H9 (cell line): ENCODE measurements around the gene ZNF296. TPM values are rescaled to one million over a fixed set of nuclear protein-coding genes. Genes with fewer than 3 reads are reported as not detected.

Source experiments
- DNase-seq: peaks from one replicate; pipeline ENCODE4 v3.0.0-alpha.2; 2017
- H2AFZ ChIP-seq: one replicate; pipeline ENCODE4 v1.6.1; 2013; ENCODE audit warnings: mild to moderate bottlenecking, low read length, control low read depth, moderate library complexity
- H2AK5ac ChIP-seq: 2 replicates; pipeline ENCODE4 v1.6.1; 2013; ENCODE audit warnings: low read length, control low read depth, mixed read lengths; ENCODE audit not compliant: insufficient read length
- H2BK120ac ChIP-seq: one replicate; pipeline ENCODE4 v1.6.1; 2013; ENCODE audit warnings: low read depth, mild to moderate bottlenecking, low read length, control low read depth, inconsistent platforms; ENCODE audit not compliant: poor library complexity, severe bottlenecking
- H2BK12ac ChIP-seq: 2 replicates; pipeline ENCODE4 v1.6.1; 2013; ENCODE audit warnings: low read length, control low read depth, mixed read lengths, low read depth; ENCODE audit not compliant: insufficient read length
- H2BK15ac ChIP-seq: 2 replicates; pipeline ENCODE4 v1.6.1; 2013; ENCODE audit warnings: low read depth, low read length, control low read depth
- H2BK20ac ChIP-seq: one replicate; pipeline ENCODE4 v1.6.1; 2013; ENCODE audit warnings: low read depth, mild to moderate bottlenecking, low read length, control low read depth, inconsistent platforms; ENCODE audit not compliant: poor library complexity, severe bottlenecking
- H2BK5ac ChIP-seq: 2 replicates; pipeline ENCODE4 v1.6.1; 2013; ENCODE audit warnings: low read length, control low read depth, mixed read lengths; ENCODE audit not compliant: insufficient read length
- H3K14ac ChIP-seq: 2 replicates; pipeline ENCODE4 v1.6.1; 2013; ENCODE audit warnings: low read length, control low read depth; ENCODE audit not compliant: insufficient read depth
- H3K18ac ChIP-seq: 2 replicates; pipeline ENCODE4 v1.6.1; 2013; ENCODE audit warnings: low read depth, mild to moderate bottlenecking, mixed read lengths, low read length, control low read depth; ENCODE audit not compliant: insufficient read length
- H3K23ac ChIP-seq: 2 replicates; pipeline ENCODE4 v1.6.1; 2013; ENCODE audit warnings: low read length, control low read depth, mixed read lengths, low read depth; ENCODE audit not compliant: insufficient read length
- H3K23me2 ChIP-seq: 2 replicates; pipeline ENCODE4 v1.6.1; 2013; ENCODE audit warnings: low read depth, mild to moderate bottlenecking, mixed read lengths, low read length, control low read depth; ENCODE audit not compliant: insufficient read length, poor library complexity, severe bottlenecking
- H3K27ac ChIP-seq: 2 replicates; pipeline ENCODE4 v1.5.1; 2013; ENCODE audit warnings: low read length, control low read depth, mixed read lengths, low read depth; ENCODE audit not compliant: insufficient read length
- H3K27me3 ChIP-seq: 2 replicates; pipeline ENCODE4 v1.6.1; 2013; ENCODE audit warnings: low read length, control low read depth, inconsistent platforms; ENCODE audit not compliant: insufficient read depth
- H3K4ac ChIP-seq: 2 replicates; pipeline ENCODE4 v1.6.1; 2013; ENCODE audit warnings: low read depth, mild to moderate bottlenecking, control low read depth, inconsistent platforms, low read length, moderate library complexity
- H3K4me1 ChIP-seq: 2 replicates; pipeline ENCODE4 v1.6.1; 2013; ENCODE audit warnings: low read length, control low read depth, inconsistent platforms; ENCODE audit not compliant: insufficient read depth
- H3K4me2 ChIP-seq: 2 replicates; pipeline ENCODE4 v1.6.1; 2013; ENCODE audit warnings: low read length, control low read depth, mixed read lengths; ENCODE audit not compliant: insufficient read length, insufficient read depth
- H3K56ac ChIP-seq: 2 replicates; pipeline ENCODE4 v1.6.1; 2013; ENCODE audit warnings: low read depth, mild to moderate bottlenecking, mixed read lengths, low read length, control low read depth; ENCODE audit not compliant: insufficient read length
- H3K79me1 ChIP-seq: 2 replicates; pipeline ENCODE4 v1.6.1; 2013; ENCODE audit warnings: low read depth, mild to moderate bottlenecking, moderate library complexity, low read length, control low read depth, inconsistent platforms; ENCODE audit not compliant: insufficient read depth, poor library complexity, severe bottlenecking
- H3K79me2 ChIP-seq: 2 replicates; pipeline ENCODE4 v1.6.1; 2013; ENCODE audit warnings: low read length, control low read depth, inconsistent platforms; ENCODE audit not compliant: insufficient read depth
- H3K9ac ChIP-seq: 2 replicates; pipeline ENCODE4 v1.6.1; 2013; ENCODE audit warnings: low read length, control low read depth, mixed read lengths; ENCODE audit not compliant: insufficient read length; ENCODE audit errors: extremely low read depth
- H3K9me3 ChIP-seq: one replicate; pipeline ENCODE4 v1.6.1; 2013; ENCODE audit warnings: low read depth, low read length, inconsistent platforms; ENCODE audit not compliant: control insufficient read depth
- H3T11ph ChIP-seq: one replicate; pipeline ENCODE4 v1.6.1; 2013; ENCODE audit warnings: mild to moderate bottlenecking, low read length, control low read depth, inconsistent platforms
- H4K20me1 ChIP-seq: one replicate; pipeline ENCODE4 v1.6.1; 2013; ENCODE audit not compliant: control insufficient read depth, insufficient read length, insufficient read depth
- H4K5ac ChIP-seq: 2 replicates; pipeline ENCODE4 v1.6.1; 2013; ENCODE audit warnings: low read depth, mild to moderate bottlenecking, mixed read lengths, low read length, control low read depth; ENCODE audit not compliant: insufficient read length
- H4K8ac ChIP-seq: replicated peaks from 2 replicates; pipeline ENCODE4 v1.6.1; 2013; ENCODE audit warnings: low read length, control low read depth, mixed read lengths, low read depth; ENCODE audit not compliant: insufficient read length
- H4K91ac ChIP-seq: 2 replicates; pipeline ENCODE4 v1.6.1; 2013; ENCODE audit warnings: low read depth, mild to moderate bottlenecking, moderate library complexity, mixed read lengths, low read length, control low read depth; ENCODE audit not compliant: insufficient read length
- H3K27ac Mint-ChIP-seq, 3 experiments: 2 replicates in 2 of 3; 3 replicates in 1 of 3; pipeline ENCODE4 v1.8.0; 2020 to 2021; ENCODE audit warnings: mixed read lengths in 3 of 3, mild to moderate bottlenecking in 1 of 3, moderate library complexity in 1 of 3
- H3K27me3 Mint-ChIP-seq: 2 replicates; pipeline ENCODE4 v1.8.0; 2021; ENCODE audit warnings: low read depth, mild to moderate bottlenecking, moderate library complexity, mixed read lengths
- H3K36me3 Mint-ChIP-seq, 3 experiments: 2 replicates in 2 of 3; 3 replicates in 1 of 3; pipeline ENCODE4 v1.8.0; 2020 to 2021; ENCODE audit warnings: low read depth in 3 of 3, mixed read lengths in 3 of 3; ENCODE audit not compliant: insufficient read depth in 1 of 3
- H3K4me1 Mint-ChIP-seq, 2 experiments: 2 replicates each; pipeline ENCODE4 v1.8.0; 2020; ENCODE audit warnings: mixed read lengths in 2 of 2
- H3K4me3 Mint-ChIP-seq, 2 experiments: 2 replicates in 1 of 2; 3 replicates in 1 of 2; pipeline ENCODE4 v1.8.0; 2020 to 2021; ENCODE audit warnings: mild to moderate bottlenecking in 2 of 2, mixed read lengths in 2 of 2, moderate library complexity in 1 of 2
- H3K9me3 Mint-ChIP-seq, 2 experiments: 2 replicates in 1 of 2; 3 replicates in 1 of 2; pipeline ENCODE4 v1.8.0; 2020; ENCODE audit warnings: mild to moderate bottlenecking in 2 of 2, mixed read lengths in 2 of 2, moderate library complexity in 1 of 2
- WGBS: extraction: QIAGEN DNeasy Blood & Tissue Kit; methylation state at CpG from one replicate; pipeline ENCODE4 v1.1.7; 2013; ENCODE audit warnings: missing lambda C conversion rate, low lambda C conversion rate, mixed read lengths; ENCODE audit not compliant: insufficient read length; ENCODE audit errors: extremely low coverage; 5-methylcytosine and 5-hydroxymethylcytosine counted together
- total RNA-seq: library from RNA; stranded (reverse); gene quantifications from 2 replicates; pipeline ENCODE4 v1.2.1, GENCODE V29; 2021
- TF ChIP-seq, protein P1 (sequence below): fragments of 200-600 bp; sonication (generic); conservative IDR thresholded peaks from 3 replicates; pipeline ENCODE4 v1.8.0; 2021; ENCODE audit warnings: antibody characterized with exemption, mild to moderate bottlenecking

ZNF296 gene
- total RNA-seq, 1 experiment from 2014 or later = 14.8 TPM

DNA sequence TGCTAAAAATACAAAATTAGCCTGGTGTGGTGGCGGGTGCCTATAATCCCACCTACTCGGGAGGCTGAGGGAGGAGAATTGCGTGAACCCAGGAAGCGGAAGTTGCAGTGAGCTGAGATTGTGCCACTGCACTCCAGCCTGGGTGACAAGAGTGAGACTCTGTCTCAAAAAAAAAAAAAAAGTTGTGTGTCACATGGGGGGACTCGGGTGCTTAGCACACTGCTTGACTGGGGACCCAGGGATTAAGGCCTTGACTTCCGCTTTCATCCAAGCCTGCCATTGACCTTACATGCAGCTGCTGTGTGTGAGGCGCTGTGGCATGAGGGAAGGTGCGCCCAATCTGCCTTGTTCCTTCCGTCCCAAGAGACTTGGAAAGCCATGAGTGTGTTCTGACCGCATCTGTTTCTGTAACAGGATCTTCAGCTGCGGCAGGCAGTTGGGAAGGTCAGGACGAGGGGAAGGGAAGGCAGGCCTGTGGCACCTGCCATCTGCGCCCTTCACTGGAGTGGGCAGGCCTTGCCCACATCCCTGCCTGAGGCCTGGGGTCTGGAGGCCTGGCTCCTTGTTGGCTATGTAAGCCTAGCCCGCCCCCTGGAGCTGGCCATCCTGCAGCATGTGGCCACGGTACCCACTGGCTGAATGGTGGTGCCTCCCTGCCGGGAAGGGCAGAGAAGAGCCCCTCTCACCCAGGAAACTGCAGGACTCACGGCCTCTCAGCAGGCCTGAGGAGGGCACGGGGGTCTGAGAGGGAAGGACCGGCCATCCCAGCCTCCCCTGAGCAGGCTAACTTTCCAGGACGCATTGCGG, 39.7 kb upstream of the ZNF296 start:
- Histone ChIP-seq H3K18ac (no peak overlapping the region), H3K79me1 (no peaks in the 10 kb centered on the region), H2AK5ac (no peak overlapping the region), H3K27ac (no peak overlapping the region), H3K4me2 (no peak overlapping the region), H4K91ac (no peak overlapping the region), H3K79me2 (peaks cover 8% of the 10 kb centered on the region; the same call in 1 of the 2 replicates), H3T11ph (no peak overlapping the region), H2BK5ac (no peak overlapping the region), H3K4ac (no peak overlapping the region), H4K5ac (no peak overlapping the region), H3K27me3 (no peaks in the 10 kb centered on the region), H2AFZ (no peak overlapping the region), H4K8ac (no peak overlapping the region), H3K23ac (no peak overlapping the region), H3K14ac (no peak overlapping the region; the same call in 1 of the 2 replicates), H3K23me2 (no peaks in the 10 kb centered on the region), H3K9ac (no peak overlapping the region), H2BK12ac (no peak overlapping the region), H2BK15ac (no peak overlapping the region), H3K4me1 (no peaks in the 10 kb centered on the region; the same call in 1 of the 2 replicates), H2BK20ac (no peak overlapping the region), H2BK120ac (no peak overlapping the region), H4K20me1 (peaks cover 8% of the 10 kb centered on the region), H3K56ac (no peak overlapping the region), H3K9me3 (no peaks in the 10 kb centered on the region)
- peaks cover 0 to 4% (median 0%) of the 10 kb centered on the region in 3 experiments; a peak in 1 of 7 replicates for H3K36me3 Mint-ChIP-seq
- no peaks in the 10 kb centered on the region for H3K27me3 Mint-ChIP-seq
- peaks cover 14 to 39% of the 10 kb centered on the region in 2 experiments for H3K4me1 Mint-ChIP-seq
- no peaks in the 10 kb centered on the region for H3K9me3 Mint-ChIP-seq
- TF ChIP-seq, protein P1, sequence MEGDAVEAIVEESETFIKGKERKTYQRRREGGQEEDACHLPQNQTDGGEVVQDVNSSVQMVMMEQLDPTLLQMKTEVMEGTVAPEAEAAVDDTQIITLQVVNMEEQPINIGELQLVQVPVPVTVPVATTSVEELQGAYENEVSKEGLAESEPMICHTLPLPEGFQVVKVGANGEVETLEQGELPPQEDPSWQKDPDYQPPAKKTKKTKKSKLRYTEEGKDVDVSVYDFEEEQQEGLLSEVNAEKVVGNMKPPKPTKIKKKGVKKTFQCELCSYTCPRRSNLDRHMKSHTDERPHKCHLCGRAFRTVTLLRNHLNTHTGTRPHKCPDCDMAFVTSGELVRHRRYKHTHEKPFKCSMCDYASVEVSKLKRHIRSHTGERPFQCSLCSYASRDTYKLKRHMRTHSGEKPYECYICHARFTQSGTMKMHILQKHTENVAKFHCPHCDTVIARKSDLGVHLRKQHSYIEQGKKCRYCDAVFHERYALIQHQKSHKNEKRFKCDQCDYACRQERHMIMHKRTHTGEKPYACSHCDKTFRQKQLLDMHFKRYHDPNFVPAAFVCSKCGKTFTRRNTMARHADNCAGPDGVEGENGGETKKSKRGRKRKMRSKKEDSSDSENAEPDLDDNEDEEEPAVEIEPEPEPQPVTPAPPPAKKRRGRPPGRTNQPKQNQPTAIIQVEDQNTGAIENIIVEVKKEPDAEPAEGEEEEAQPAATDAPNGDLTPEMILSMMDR = no peak
- no CpG with 5 or more reads among the region's 21 CpGs for WGBS
- no peak for DNase-seq
- no peak overlapping the region for H3K4me3 Mint-ChIP-seq
- peak overlapping the region in 1 of 3 experiments; percentile 55; a peak in 1 of 7 replicates for H3K27ac Mint-ChIP-seq
